ENCODE results near the gene USP48. TPM values are rescaled to one million over a fixed set of nuclear protein-coding genes. Genes with fewer than 3 reads are reported as not detected.

USP48 gene
- total and polyA plus RNA-seq, 2 of the 13 experiments (the other 11 are each of a cell fraction or from before 2014, with no cell fraction given) = 30.4 to 30.7 TPM

- TF ChIP-seq ELF3 (CRISPR knock-in tag; IDR thresholded peaks at IDR 0.05) (no peak), KLF15 (CRISPR knock-in tag; IDR thresholded peaks at IDR 0.05; ENCODE audit: borderline replicate concordance) (no peak), YEATS2 (CRISPR knock-in tag; IDR thresholded peaks at IDR 0.05; ENCODE audit: borderline replicate concordance) (no peak), IRF1 (CRISPR knock-in tag; IDR thresholded peaks at IDR 0.05; ENCODE audit: low read depth) (no peak), ZNF317 (CRISPR knock-in tag; IDR thresholded peaks at IDR 0.05) (no peak), ZFP82 (CRISPR knock-in tag; IDR thresholded peaks at IDR 0.05; ENCODE audit: borderline replicate concordance) (no peak), SNAPC2 (CRISPR knock-in tag; IDR thresholded peaks at IDR 0.05) (no peak), RAD51 (IDR thresholded peaks at IDR 0.05; ENCODE audit: borderline replicate concordance) (no peak), TBP (CRISPR knock-in tag; IDR thresholded peaks at IDR 0.05) (no peak), TOE1 (CRISPR knock-in tag; IDR thresholded peaks at IDR 0.05) (no peak), DNMT3B (CRISPR knock-in tag; conservative IDR thresholded peaks at IDR 0.05) (no peak; the same call in 1 of the 2 replicates), NFE2 (CRISPR knock-in tag; IDR thresholded peaks at IDR 0.05) (no peak), ZFP36 (IDR thresholded peaks at IDR 0.05; ENCODE audit: borderline replicate concordance, low read depth, low read length, partially characterized antibody) (no peak), TFAP4 (IDR thresholded peaks at IDR 0.05; ENCODE audit: borderline replicate concordance, low read depth) (no peak), ZNF761 (CRISPR knock-in tag; conservative IDR thresholded peaks at IDR 0.05) (no peak), ZSCAN21 (CRISPR knock-in tag; IDR thresholded peaks at IDR 0.05; ENCODE audit: borderline replicate concordance) (no peak), ZNF644 (CRISPR knock-in tag; IDR thresholded peaks at IDR 0.05; ENCODE audit: low read depth) (no peak), CAMTA2 (CRISPR knock-in tag; IDR thresholded peaks at IDR 0.05; ENCODE audit: borderline replicate concordance) (no peak), TBX2 (CRISPR knock-in tag; IDR thresholded peaks at IDR 0.05; ENCODE audit: borderline replicate concordance) (peak; percentile 69; the same call in 1 of the 2 replicates), ZBTB4 (CRISPR knock-in tag; IDR thresholded peaks at IDR 0.05; ENCODE audit: borderline replicate concordance) (0 out of 2 replicates have a peak, but pooled peaks have one; percentile 5), ZNF235 (CRISPR knock-in tag; IDR thresholded peaks at IDR 0.05; ENCODE audit: borderline replicate concordance) (no peak)
Measured at GRCh38 chr1:21670059-21670881, 112.7 kb downstream of the USP48 start (continued).
